Measurements from ENCODE around the gene FNDC11. TPM values are rescaled to one million over a fixed set of nuclear protein-coding genes. Genes with fewer than 3 reads are reported as not detected.

FNDC11 gene
- polyA plus RNA-seq, 1 donor = 0.34 TPM

GRCh38 chr20:63522981-63523611 lies 30.9 kb upstream of the FNDC11 start:
- no peak overlapping the region for H3K27ac ChIP-seq (ENCODE audit: low read length)
- peaks cover 16% of the 10 kb centered on the region for H3K36me3 ChIP-seq (ENCODE audit: control insufficient read depth, insufficient read depth, low read length)
- peaks cover 19% of the 10 kb centered on the region for H3K27me3 ChIP-seq (ENCODE audit: control insufficient read depth, insufficient read depth, low read length)
- WGBS (ENCODE audit: insufficient coverage, low lambda C conversion rate) = no CpG with 5 or more reads among the region's 11 CpGs
- peaks cover 11% of the 10 kb centered on the region for H3K4me1 ChIP-seq (ENCODE audit: control insufficient read depth, insufficient read depth, low read length)
- H3K4me3 ChIP-seq (ENCODE audit: low read length) = no peak overlapping the region
- no peak for DNase-seq
- peaks cover 13% of the 10 kb centered on the region for H3K9me3 ChIP-seq (ENCODE audit: control insufficient read depth, low read depth, low read length)

GRCh38 chr20:63525185-63525584 lies 28.8 kb upstream of the FNDC11 start:
- H3K27me3 ChIP-seq (ENCODE audit: control insufficient read depth, insufficient read depth, low read length) = no peaks in the 10 kb centered on the region
- H3K4me3 ChIP-seq (ENCODE audit: low read length) = no peak overlapping the region
- H3K9me3 ChIP-seq (ENCODE audit: control insufficient read depth, low read depth, low read length) = peaks cover 13% of the 10 kb centered on the region
- H3K36me3 ChIP-seq (ENCODE audit: control insufficient read depth, insufficient read depth, low read length) = peaks cover 16% of the 10 kb centered on the region
- WGBS (ENCODE audit: insufficient coverage, low lambda C conversion rate) = no CpG with 5 or more reads among the region's 3 CpGs
- peaks cover 4% of the 10 kb centered on the region for H3K4me1 ChIP-seq (ENCODE audit: control insufficient read depth, insufficient read depth, low read length)
- no peak overlapping the region for H3K27ac ChIP-seq (ENCODE audit: low read length)
- no peak for DNase-seq

- peaks cover 9% of the 10 kb centered on the region for H3K4me1 ChIP-seq (ENCODE audit: control insufficient read depth, insufficient read depth, low read length)
- DNase-seq = no peak
- H3K4me3 ChIP-seq (ENCODE audit: low read length) = no peak overlapping the region
- no peaks in the 10 kb centered on the region for H3K27me3 ChIP-seq (ENCODE audit: control insufficient read depth, insufficient read depth, low read length)
- no peak overlapping the region for H3K27ac ChIP-seq (ENCODE audit: low read length)
- WGBS (ENCODE audit: insufficient coverage, low lambda C conversion rate) = no CpG with 5 or more reads among the region's 2 CpGs
- peaks cover 16% of the 10 kb centered on the region for H3K36me3 ChIP-seq (ENCODE audit: control insufficient read depth, insufficient read depth, low read length)
- H3K9me3 ChIP-seq (ENCODE audit: control insufficient read depth, low read depth, low read length) = peaks cover 13% of the 10 kb centered on the region
Observed at GRCh38 chr20:63525971-63526370, 28.0 kb upstream of the FNDC11 start.

GRCh38 chr20:63527184-63527583 lies 26.8 kb upstream of the FNDC11 start:
- no peaks in the 10 kb centered on the region for H3K27me3 ChIP-seq (ENCODE audit: control insufficient read depth, insufficient read depth, low read length)
- peaks cover 13% of the 10 kb centered on the region for H3K9me3 ChIP-seq (ENCODE audit: control insufficient read depth, low read depth, low read length)
- H3K4me3 ChIP-seq (ENCODE audit: low read length) = no peak overlapping the region
- H3K4me1 ChIP-seq (ENCODE audit: control insufficient read depth, insufficient read depth, low read length) = peaks cover 7% of the 10 kb centered on the region
- no peak overlapping the region for H3K27ac ChIP-seq (ENCODE audit: low read length)
- DNase-seq = no peak
- peaks cover 13% of the 10 kb centered on the region for H3K36me3 ChIP-seq (ENCODE audit: control insufficient read depth, insufficient read depth, low read length)
- no CpG with 5 or more reads among the region's 9 CpGs for WGBS (ENCODE audit: insufficient coverage, low lambda C conversion rate)

GRCh38 chr20:63529180-63529860 lies 24.6 kb upstream of the FNDC11 start:
- no peak overlapping the region for H3K27ac ChIP-seq (ENCODE audit: low read length)
- H3K27me3 ChIP-seq (ENCODE audit: control insufficient read depth, insufficient read depth, low read length) = peaks cover 5% of the 10 kb centered on the region
- no CpG with 5 or more reads among the region's 27 CpGs for WGBS (ENCODE audit: insufficient coverage, low lambda C conversion rate)
- H3K4me3 ChIP-seq (ENCODE audit: low read length) = no peak overlapping the region
- no peaks in the 10 kb centered on the region for H3K9me3 ChIP-seq (ENCODE audit: control insufficient read depth, low read depth, low read length)
- no peaks in the 10 kb centered on the region for H3K36me3 ChIP-seq (ENCODE audit: control insufficient read depth, insufficient read depth, low read length)
- H3K4me1 ChIP-seq (ENCODE audit: control insufficient read depth, insufficient read depth, low read length) = peaks cover 9% of the 10 kb centered on the region
- DNase-seq = no peak

- Histone ChIP-seq H3K27ac (ENCODE audit: low read length) (no peak overlapping the region), H3K36me3 (ENCODE audit: control insufficient read depth, insufficient read depth, low read length) (no peaks in the 10 kb centered on the region), H3K9me3 (ENCODE audit: control insufficient read depth, low read depth, low read length) (peaks cover 3% of the 10 kb centered on the region), H3K27me3 (ENCODE audit: control insufficient read depth, insufficient read depth, low read length) (peaks cover 7% of the 10 kb centered on the region), H3K4me1 (ENCODE audit: control insufficient read depth, insufficient read depth, low read length) (peaks cover 17% of the 10 kb centered on the region), H3K4me3 (ENCODE audit: low read length) (no peak overlapping the region)
- no peak for DNase-seq
- WGBS (ENCODE audit: insufficient coverage, low lambda C conversion rate) = no CpG with 5 or more reads among the region's 39 CpGs
Observed at GRCh38 chr20:63529861-63530787, 23.8 kb upstream of the FNDC11 start.

- whole genome bisulfite sequencing (ENCODE audit: insufficient coverage, low lambda C conversion rate) = no CpG with 5 or more reads among the region's 14 CpGs
- Histone ChIP-seq H3K27ac (ENCODE audit: low read length) (no peak overlapping the region), H3K4me3 (ENCODE audit: low read length) (no peak overlapping the region), H3K36me3 (ENCODE audit: control insufficient read depth, insufficient read depth, low read length) (no peaks in the 10 kb centered on the region), H3K27me3 (ENCODE audit: control insufficient read depth, insufficient read depth, low read length) (peaks cover 7% of the 10 kb centered on the region), H3K4me1 (ENCODE audit: control insufficient read depth, insufficient read depth, low read length) (peaks cover 20% of the 10 kb centered on the region), H3K9me3 (ENCODE audit: control insufficient read depth, low read depth, low read length) (peaks cover 3% of the 10 kb centered on the region)
- peak; percentile 54 to 76 for DNase-seq
Observed at GRCh38 chr20:63530788-63531160, 23.2 kb upstream of the FNDC11 start.

GRCh38 chr20:63531686-63532448 lies 22.1 kb upstream of the FNDC11 start:
- Histone ChIP-seq H3K27ac (ENCODE audit: low read length) (no peak overlapping the region), H3K4me3 (ENCODE audit: low read length) (no peak overlapping the region), H3K27me3 (ENCODE audit: control insufficient read depth, insufficient read depth, low read length) (peaks cover 7% of the 10 kb centered on the region), H3K4me1 (ENCODE audit: control insufficient read depth, insufficient read depth, low read length) (peaks cover 25% of the 10 kb centered on the region), H3K9me3 (ENCODE audit: control insufficient read depth, low read depth, low read length) (peaks cover 3% of the 10 kb centered on the region), H3K36me3 (ENCODE audit: control insufficient read depth, insufficient read depth, low read length) (no peaks in the 10 kb centered on the region)
- DNase-seq = no peak
- WGBS (ENCODE audit: insufficient coverage, low lambda C conversion rate) = no CpG with 5 or more reads among the region's 27 CpGs

- no peak overlapping the region for H3K4me3 ChIP-seq (ENCODE audit: low read length)
- DNase-seq = no peak
- no peaks in the 10 kb centered on the region for H3K36me3 ChIP-seq (ENCODE audit: control insufficient read depth, insufficient read depth, low read length)
- peaks cover 9% of the 10 kb centered on the region for H3K9me3 ChIP-seq (ENCODE audit: control insufficient read depth, low read depth, low read length)
- H3K27me3 ChIP-seq (ENCODE audit: control insufficient read depth, insufficient read depth, low read length) = peaks cover 7% of the 10 kb centered on the region
- WGBS (ENCODE audit: insufficient coverage, low lambda C conversion rate) = 94% methylated on average over 3 of the region's 24 CpGs
- no peak overlapping the region for H3K27ac ChIP-seq (ENCODE audit: low read length)
- H3K4me1 ChIP-seq (ENCODE audit: control insufficient read depth, insufficient read depth, low read length) = peaks cover 29% of the 10 kb centered on the region
Observed at GRCh38 chr20:63532449-63532971, 21.4 kb upstream of the FNDC11 start.

All from large intestine (tissue), 3 donors.